ENCODE measurements around the gene CACNA1B. TPM values are rescaled to one million over a fixed set of nuclear protein-coding genes. Genes with fewer than 3 reads are reported as not detected.

The CACNA1B gene
- total RNA-seq, 1 donor from 2014 or later = 0.74 TPM

DNA sequence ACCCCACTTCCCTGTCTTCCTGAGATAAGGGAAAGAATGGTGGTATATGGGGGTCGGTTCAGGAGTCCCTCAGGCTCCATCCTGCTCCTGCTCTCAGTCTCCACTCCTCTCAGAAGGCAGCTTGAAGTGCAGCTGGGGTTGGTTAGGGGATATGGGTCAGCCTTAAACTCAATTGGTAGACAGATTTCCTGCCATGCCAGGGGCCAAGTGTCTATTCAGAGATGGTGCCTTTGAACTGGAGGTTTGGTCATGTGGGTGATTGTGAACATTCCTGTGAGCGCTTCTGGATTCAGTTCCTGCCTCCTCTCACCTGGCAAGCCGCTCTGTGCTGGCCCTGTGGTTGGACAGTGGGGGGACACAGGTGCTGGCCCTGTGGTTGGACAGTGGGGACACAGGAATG lies 35.1 kb downstream of the CACNA1B start:
- Histone ChIP-seq H3K4me3 (no peak overlapping the region), H3K27ac (no peak overlapping the region), H3K36me3 (no peaks in the 10 kb centered on the region), H3K27me3 (no peaks in the 10 kb centered on the region), H3K9me3 (no peaks in the 10 kb centered on the region), H3K4me1 (no peaks in the 10 kb centered on the region)
- intact Hi-C loops (cut with DNase I) = no loop called here
- peak in 1 of 2 donors; percentile 93 for DNase-seq (ENCODE audit: extremely low spot score in 2 of 2)
- no peak for TF ChIP-seq POLR2A (IDR thresholded peaks at IDR 0.05)
- TF ChIP-seq, protein P1, sequence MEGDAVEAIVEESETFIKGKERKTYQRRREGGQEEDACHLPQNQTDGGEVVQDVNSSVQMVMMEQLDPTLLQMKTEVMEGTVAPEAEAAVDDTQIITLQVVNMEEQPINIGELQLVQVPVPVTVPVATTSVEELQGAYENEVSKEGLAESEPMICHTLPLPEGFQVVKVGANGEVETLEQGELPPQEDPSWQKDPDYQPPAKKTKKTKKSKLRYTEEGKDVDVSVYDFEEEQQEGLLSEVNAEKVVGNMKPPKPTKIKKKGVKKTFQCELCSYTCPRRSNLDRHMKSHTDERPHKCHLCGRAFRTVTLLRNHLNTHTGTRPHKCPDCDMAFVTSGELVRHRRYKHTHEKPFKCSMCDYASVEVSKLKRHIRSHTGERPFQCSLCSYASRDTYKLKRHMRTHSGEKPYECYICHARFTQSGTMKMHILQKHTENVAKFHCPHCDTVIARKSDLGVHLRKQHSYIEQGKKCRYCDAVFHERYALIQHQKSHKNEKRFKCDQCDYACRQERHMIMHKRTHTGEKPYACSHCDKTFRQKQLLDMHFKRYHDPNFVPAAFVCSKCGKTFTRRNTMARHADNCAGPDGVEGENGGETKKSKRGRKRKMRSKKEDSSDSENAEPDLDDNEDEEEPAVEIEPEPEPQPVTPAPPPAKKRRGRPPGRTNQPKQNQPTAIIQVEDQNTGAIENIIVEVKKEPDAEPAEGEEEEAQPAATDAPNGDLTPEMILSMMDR (IDR thresholded peaks at IDR 0.05) = no peak
- TF ChIP-seq POLR2AphosphoS5 (IDR thresholded peaks at IDR 0.05; ENCODE audit: insufficient read depth in 1 of 2, low read depth in 1 of 2) = no peak

DNA sequence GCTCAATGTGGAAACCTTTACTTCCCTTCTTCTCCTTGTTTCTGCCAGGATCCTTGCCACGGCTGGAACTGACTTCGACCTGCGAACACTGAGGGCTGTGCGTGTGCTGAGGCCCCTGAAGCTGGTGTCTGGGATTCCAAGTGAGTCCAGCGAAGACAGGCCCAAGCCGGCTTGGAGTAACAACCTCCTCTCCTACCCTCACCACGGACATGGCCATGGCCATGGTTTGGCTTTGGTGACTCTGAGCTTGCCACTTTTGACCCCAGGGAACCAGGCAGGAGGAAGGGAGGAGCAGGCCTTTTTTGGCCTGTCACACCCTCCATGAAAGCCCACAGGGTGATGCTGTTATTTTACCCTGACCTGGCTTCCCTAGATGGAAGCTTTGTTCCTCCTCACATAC lies 35.5 kb downstream of the CACNA1B start:
- H3K4me1 ChIP-seq = no peaks in the 10 kb centered on the region
- intact Hi-C loops (cut with DNase I) = no loop called here
- no peak overlapping the region for H3K27ac ChIP-seq
- H3K4me3 ChIP-seq = no peak overlapping the region
- H3K36me3 ChIP-seq = no peaks in the 10 kb centered on the region
- no peak for TF ChIP-seq POLR2A (IDR thresholded peaks at IDR 0.05)
- H3K9me3 ChIP-seq = no peaks in the 10 kb centered on the region
- H3K27me3 ChIP-seq = no peaks in the 10 kb centered on the region
- DNase-seq (ENCODE audit: extremely low spot score in 2 of 2) = peak in 1 of 2 donors; percentile 61

DNA sequence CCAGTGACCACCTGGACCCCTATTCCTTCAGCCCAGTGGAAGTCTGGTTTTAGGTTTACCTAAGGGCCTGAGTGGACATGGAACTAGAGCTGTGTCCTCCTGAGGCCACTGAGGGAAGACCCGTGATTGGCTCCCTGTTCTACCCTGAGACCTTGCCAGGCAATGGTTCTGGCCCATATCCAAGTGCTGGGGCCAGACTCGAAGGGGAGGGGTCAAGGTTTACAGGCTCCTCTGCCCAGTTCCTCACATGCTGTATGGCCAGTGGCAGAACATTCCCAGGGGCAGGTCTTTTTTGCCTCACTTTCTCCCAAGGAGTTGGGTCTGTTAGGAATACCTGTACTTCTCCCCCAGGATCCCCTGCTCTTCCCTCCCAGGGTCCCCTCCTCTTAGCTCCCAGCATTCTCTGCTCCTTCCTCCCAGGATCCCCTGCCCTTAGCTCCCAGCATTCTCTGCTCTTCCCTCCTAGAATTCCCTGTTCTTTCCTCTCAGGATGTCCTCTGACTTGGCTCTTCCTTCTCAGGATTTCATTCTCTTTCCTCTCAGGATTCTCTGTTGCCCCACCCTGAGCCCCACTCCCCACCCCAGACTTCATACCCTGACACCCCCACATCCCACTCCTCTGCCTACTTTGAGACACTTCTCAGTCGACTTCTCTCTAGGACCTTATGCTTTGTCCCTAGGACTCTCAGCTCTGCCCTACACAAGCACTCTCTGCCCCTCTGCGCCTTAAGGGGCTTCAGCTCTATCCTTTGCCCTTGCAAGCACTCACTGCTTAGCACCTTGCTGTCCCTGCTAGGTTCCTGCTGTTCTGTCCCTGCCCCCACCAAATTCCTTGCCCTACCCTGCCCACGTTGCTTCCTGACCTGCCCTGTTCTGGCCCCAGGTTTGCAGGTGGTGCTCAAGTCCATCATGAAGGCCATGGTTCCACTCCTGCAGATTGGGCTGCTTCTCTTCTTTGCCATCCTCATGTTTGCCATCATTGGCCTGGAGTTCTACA lies 36.5 kb downstream of the CACNA1B start:
- no peak for TF ChIP-seq POLR2AphosphoS5 (IDR thresholded peaks at IDR 0.05; ENCODE audit: insufficient read depth in 1 of 2, low read depth in 1 of 2)
- no peak for TF ChIP-seq POLR2A (IDR thresholded peaks at IDR 0.05)
- TF ChIP-seq, protein P1 (IDR thresholded peaks at IDR 0.05) = no peak
- DNase-seq (ENCODE audit: extremely low spot score in 2 of 2) = peak in 1 of 2 donors; percentile 77
- Histone ChIP-seq H3K27me3 (no peaks in the 10 kb centered on the region), H3K27ac (no peak overlapping the region), H3K4me3 (no peak overlapping the region), H3K4me1 (no peaks in the 10 kb centered on the region), H3K9me3 (no peaks in the 10 kb centered on the region), H3K36me3 (no peaks in the 10 kb centered on the region)
- intact Hi-C loops (cut with DNase I) = no loop called here

DNA sequence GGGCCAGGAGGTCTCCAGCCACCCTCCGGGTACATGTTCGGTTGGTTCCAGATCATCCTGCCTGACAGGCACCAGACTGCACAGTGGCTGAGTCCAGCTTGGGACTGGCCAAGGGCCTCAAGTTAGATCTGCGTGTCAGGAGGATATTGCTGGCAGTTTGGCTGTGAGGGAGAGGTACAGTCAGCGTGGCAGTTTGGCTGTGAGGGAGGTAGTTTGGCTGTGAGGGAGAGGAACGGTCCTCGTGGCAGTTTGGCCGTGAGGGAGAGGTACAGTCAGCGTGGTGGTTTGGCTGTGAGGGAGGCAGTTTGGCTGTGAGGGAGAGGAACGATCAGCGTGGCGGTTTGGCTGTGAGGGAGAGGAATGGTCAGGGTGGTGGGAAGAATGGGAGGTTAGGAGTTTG lies 39.0 kb downstream of the CACNA1B start:
- no peak for DNase-seq (ENCODE audit: extremely low spot score in 2 of 2)
- no peaks in the 10 kb centered on the region for H3K4me1 ChIP-seq
- H3K9me3 ChIP-seq = no peaks in the 10 kb centered on the region
- no peak overlapping the region for H3K27ac ChIP-seq
- H3K36me3 ChIP-seq = no peaks in the 10 kb centered on the region
- intact Hi-C loops (cut with DNase I) = no loop called here
- H3K27me3 ChIP-seq = no peaks in the 10 kb centered on the region
- no peak overlapping the region for H3K4me3 ChIP-seq
- no peak for TF ChIP-seq POLR2A (IDR thresholded peaks at IDR 0.05)
- no peak for TF ChIP-seq POLR2AphosphoS5 (IDR thresholded peaks at IDR 0.05; ENCODE audit: insufficient read depth in 1 of 2, low read depth in 1 of 2)
- TF ChIP-seq, protein P1 (IDR thresholded peaks at IDR 0.05) = no peak

DNA sequence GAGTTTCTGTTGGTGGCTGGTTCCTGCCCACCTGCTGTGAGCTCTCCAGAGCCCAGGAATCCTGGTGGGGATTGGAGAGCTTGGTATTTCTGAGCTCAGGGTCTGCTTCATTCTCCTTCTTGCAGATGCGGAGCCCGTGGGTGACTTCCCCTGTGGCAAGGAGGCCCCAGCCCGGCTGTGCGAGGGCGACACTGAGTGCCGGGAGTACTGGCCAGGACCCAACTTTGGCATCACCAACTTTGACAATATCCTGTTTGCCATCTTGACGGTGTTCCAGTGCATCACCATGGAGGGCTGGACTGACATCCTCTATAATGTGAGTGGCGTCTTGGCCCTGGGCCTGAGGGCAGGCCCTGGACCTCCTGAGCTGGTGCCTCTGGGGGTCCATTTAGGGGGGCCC lies 39.5 kb downstream of the CACNA1B start:
- H3K27me3 ChIP-seq = no peaks in the 10 kb centered on the region
- intact Hi-C loops (cut with DNase I) = no loop called here
- H3K9me3 ChIP-seq = no peaks in the 10 kb centered on the region
- H3K4me1 ChIP-seq = no peaks in the 10 kb centered on the region
- no peaks in the 10 kb centered on the region for H3K36me3 ChIP-seq
- no peak for DNase-seq (ENCODE audit: extremely low spot score in 2 of 2)
- H3K27ac ChIP-seq = no peak overlapping the region
- TF ChIP-seq POLR2AphosphoS5 (IDR thresholded peaks at IDR 0.05; ENCODE audit: insufficient read depth in 1 of 2, low read depth in 1 of 2) = no peak
- TF ChIP-seq, protein P1 (IDR thresholded peaks at IDR 0.05) = no peak
- no peak for TF ChIP-seq POLR2A (IDR thresholded peaks at IDR 0.05)
- no peak overlapping the region for H3K4me3 ChIP-seq

Data from vagina (tissue), 2 donors.